NB4 (cell line): ENCODE data around the gene ANKRD27.
"Not testable (repeated sequence)": the region's sequence is repeated elsewhere in the genome, so short reads cannot be mapped to it uniquely, and the experiment has no call there.

Experiments
- MYC ChIP-seq: IDR thresholded peaks from 2 replicates; pipeline ENCODE4 v1.6.1; 2011; ENCODE audit warnings: low read depth, low read length
- POLR2A ChIP-seq: IDR thresholded peaks from 2 replicates; pipeline ENCODE4 v1.6.1; 2011; ENCODE audit warnings: mild to moderate bottlenecking; ENCODE audit not compliant: insufficient read length; ENCODE audit errors: extremely low read depth
- TF ChIP-seq, protein P1 (sequence below): IDR thresholded peaks from one replicate; pipeline ENCODE4 v1.5.1; 2012; ENCODE audit warnings: low read depth, low read length
- TF ChIP-seq, protein P2 (sequence below): IDR thresholded peaks from 2 replicates; pipeline ENCODE4 v1.6.1; 2011; ENCODE audit warnings: low read depth, low read length

DNA sequence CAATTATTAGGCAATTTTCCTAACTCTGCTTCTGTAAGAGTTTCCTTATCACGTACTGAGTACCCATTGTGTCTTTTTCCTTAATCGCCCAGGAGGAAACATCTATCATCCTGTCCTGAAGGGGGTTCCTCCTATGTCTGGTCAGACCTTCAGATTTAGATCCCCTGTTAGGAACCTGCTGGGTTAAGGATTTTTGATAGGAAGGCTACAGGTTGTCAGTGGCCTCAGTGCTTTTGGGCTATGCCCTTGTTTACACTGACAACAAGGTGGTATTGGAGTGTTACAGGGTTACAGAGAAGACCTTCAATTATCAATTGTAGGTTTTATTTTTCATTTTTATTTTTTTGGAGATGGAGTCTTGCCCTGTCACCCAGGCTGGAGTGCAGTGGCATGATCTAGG is 19.9 kb upstream of the ANKRD27 start:
- TF ChIP-seq, protein P1, sequence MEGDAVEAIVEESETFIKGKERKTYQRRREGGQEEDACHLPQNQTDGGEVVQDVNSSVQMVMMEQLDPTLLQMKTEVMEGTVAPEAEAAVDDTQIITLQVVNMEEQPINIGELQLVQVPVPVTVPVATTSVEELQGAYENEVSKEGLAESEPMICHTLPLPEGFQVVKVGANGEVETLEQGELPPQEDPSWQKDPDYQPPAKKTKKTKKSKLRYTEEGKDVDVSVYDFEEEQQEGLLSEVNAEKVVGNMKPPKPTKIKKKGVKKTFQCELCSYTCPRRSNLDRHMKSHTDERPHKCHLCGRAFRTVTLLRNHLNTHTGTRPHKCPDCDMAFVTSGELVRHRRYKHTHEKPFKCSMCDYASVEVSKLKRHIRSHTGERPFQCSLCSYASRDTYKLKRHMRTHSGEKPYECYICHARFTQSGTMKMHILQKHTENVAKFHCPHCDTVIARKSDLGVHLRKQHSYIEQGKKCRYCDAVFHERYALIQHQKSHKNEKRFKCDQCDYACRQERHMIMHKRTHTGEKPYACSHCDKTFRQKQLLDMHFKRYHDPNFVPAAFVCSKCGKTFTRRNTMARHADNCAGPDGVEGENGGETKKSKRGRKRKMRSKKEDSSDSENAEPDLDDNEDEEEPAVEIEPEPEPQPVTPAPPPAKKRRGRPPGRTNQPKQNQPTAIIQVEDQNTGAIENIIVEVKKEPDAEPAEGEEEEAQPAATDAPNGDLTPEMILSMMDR, result not testable (repeated sequence)
- TF ChIP-seq, protein P2, sequence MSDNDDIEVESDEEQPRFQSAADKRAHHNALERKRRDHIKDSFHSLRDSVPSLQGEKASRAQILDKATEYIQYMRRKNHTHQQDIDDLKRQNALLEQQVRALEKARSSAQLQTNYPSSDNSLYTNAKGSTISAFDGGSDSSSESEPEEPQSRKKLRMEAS, result not testable (repeated sequence)
- not testable (repeated sequence) for TF ChIP-seq POLR2A, MYC
